ENCODE data around the gene ACOT8. TPM values are rescaled to one million over a fixed set of nuclear protein-coding genes. Genes with fewer than 3 reads are reported as not detected.
"Not testable (repeated sequence)": the region's sequence is repeated elsewhere in the genome, so short reads cannot be mapped to it uniquely, and the experiment has no call there.

Gene ACOT8
- total RNA-seq (10 to 100 TPM; 27.1 to 27.3 TPM), polyA plus RNA-seq (41.0 TPM)

DNA sequence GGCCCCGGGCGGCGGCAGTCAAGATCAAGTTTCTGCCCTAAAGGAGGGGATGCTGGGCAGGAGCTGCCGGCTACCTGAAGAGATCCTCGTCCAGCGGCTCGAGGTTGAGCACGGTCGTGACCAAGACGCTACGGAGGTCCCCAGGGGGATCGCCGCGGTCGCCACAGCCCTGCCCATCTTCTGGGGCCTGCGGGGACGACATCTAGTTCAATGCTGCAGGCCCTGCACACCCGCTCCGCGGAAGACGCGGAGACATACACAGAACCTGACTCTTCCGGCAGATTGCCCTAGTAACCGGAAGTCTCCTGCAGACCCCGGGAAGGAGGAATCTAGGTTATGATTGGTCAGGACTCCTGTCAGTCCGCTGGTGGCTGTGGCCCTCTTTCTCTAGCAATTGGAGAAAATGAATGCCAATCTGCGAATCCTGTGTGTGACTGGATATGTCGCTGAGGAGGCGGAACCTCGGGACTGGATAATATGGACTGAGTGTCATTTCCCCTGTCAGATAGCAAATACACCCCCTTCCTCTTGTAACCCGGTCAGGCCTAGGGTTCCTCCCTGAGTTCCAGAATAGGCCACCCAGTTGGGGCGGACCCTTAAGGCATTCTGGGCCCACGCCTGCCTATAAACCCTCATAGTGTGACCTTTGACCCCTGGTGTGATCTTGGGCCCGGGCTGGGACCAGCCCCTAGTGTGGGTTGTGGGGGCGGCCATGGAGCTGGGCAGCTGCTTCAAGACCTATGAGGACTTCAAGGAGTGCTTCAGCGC, at the start of gene ACOT8, which contains the start of gene ZSWIM3:
ACOT8 (minus strand) TSS at position 279 of the 768 bp plus-strand sequence; CDS start at position 202, 77 bp downstream.
ZSWIM3 (plus strand) TSS at position 501 of the 768 bp plus-strand sequence; CDS start at position 713, 212 bp downstream.
- peaks cover 0 to 38% (median 10%) of the 10 kb centered on the region in 3 donors for H3K36me3 Mint-ChIP-seq
- Histone ChIP-seq H3K36me3 (ENCODE audit: insufficient read depth, low read length) (peaks cover 6% of the 10 kb centered on the region), H3K9me3 (ENCODE audit: low read length) (no peaks in the 10 kb centered on the region), H3K27me3 (ENCODE audit: insufficient read depth, low read length, poor library complexity, severe bottlenecking) (no peaks in the 10 kb centered on the region), H3K4me1 (ENCODE audit: insufficient read depth, low read length) (peaks cover 30% of the 10 kb centered on the region), H3K27ac (ENCODE audit: low read depth, low read length) (peak within 1 kb of the TSS; percentile 93), H3K4me3 (ENCODE audit: low read length) (peak within 1 kb of the TSS; percentile 91)
- H3K27ac Mint-ChIP-seq, result peak within 1 kb of the TSS; percentile 87 to 98 (median 98)
- ChIA-PET CTCF (interaction anchor here (0.6 to 2.0 kb wide), 3 partner anchors 8 to 25 kb away, joined by 3 to 8 read pairs (median 4); partner anchors contain the start of gene ZSWIM1), POLR2A (interaction anchor here (0.6 to 2.9 kb wide), 7 partner anchors 23 to 77 kb away, joined by 3 to 29 read pairs (median 5); partner anchors contain the start of genes PCIF1 and ZSWIM1)
- H3K9me3 Mint-ChIP-seq, result no peaks in the 10 kb centered on the region
- peak; percentile 84 to 98 (median 97) for DNase-seq
- H3K4me1 Mint-ChIP-seq, result peaks cover 41 to 79% (median 71%) of the 10 kb centered on the region in 3 donors
- peak within 1 kb of the TSS; percentile 89 to 99 (median 96) for H3K4me3 Mint-ChIP-seq
- peaks cover 0 to 2% of the 10 kb centered on the region in 2 donors for H3K27me3 Mint-ChIP-seq

DNA sequence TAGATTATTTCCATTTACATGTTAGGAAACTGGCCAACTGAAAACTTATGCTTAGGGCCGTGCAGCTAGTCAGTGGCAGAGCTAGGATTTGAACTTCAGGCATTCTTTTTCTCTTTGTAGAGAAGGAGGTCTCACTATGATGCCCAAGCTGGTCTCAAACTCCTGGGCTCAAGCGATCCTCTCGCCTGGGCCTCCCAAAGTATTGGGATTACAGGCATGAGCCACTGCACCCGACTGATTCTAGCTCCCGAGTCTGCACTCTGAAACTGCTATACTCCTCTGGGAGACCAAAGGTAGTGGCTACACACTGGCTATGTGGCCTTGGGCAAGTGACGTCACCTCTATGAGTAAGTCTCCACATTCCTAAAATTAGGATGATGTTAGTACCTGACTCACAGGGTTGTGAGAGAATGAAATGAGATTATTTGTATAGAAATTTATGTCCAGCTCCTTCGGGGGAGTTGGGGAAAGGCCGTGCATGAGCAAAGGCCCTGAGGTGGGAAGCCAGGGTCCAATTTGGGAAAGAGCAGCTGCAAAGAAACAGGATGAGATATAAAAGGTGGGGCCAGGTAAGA, 48.4 kb upstream of the ACOT8 start:
- Histone ChIP-seq H3K4me3 (ENCODE audit: low read length) (no peak overlapping the region), H3K27me3 (ENCODE audit: insufficient read depth, low read length, poor library complexity, severe bottlenecking) (no peaks in the 10 kb centered on the region), H3K27ac (ENCODE audit: low read depth, low read length) (no peak overlapping the region), H3K4me1 (ENCODE audit: insufficient read depth, low read length) (peaks cover under 1% of the 10 kb centered on the region), H3K36me3 (ENCODE audit: insufficient read depth, low read length) (no peaks in the 10 kb centered on the region), H3K9me3 (ENCODE audit: low read length) (no peaks in the 10 kb centered on the region)
- no peak for DNase-seq
- ChIA-PET POLR2A (interaction anchor here (0.9 kb wide), 1 partner anchor 29 kb away, joined by 3 read pairs; the partner anchor contains the start of gene PCIF1), CTCF (no interaction called here)
- Mint-ChIP-seq H3K9me3 (no peaks in the 10 kb centered on the region), H3K4me1 (peaks cover 1 to 2% (median 2%) of the 10 kb centered on the region in 3 donors), H3K4me3 (no peak overlapping the region), H3K27me3 (no peaks in the 10 kb centered on the region), H3K27ac (no peak overlapping the region), H3K36me3 (no peaks in the 10 kb centered on the region)

GRCh38 chr20:45904583-45905504, 47.7 kb upstream of the ACOT8 start:
- H3K9me3 Mint-ChIP-seq, result no peaks in the 10 kb centered on the region
- H3K4me3 ChIP-seq (ENCODE audit: low read length), result no peak overlapping the region
- no peak for DNase-seq
- no peak overlapping the region for H3K27ac ChIP-seq (ENCODE audit: low read depth, low read length)
- H3K27ac Mint-ChIP-seq, result peak overlapping the region in 1 of 8 donors; percentile 30
- no peaks in the 10 kb centered on the region for H3K27me3 ChIP-seq (ENCODE audit: insufficient read depth, low read length, poor library complexity, severe bottlenecking)
- H3K36me3 ChIP-seq (ENCODE audit: insufficient read depth, low read length), result no peaks in the 10 kb centered on the region
- ChIA-PET POLR2A (interaction anchor here (0.6 kb wide), 1 partner anchor 15 kb away, joined by 3 read pairs; no protein-coding TSS in a partner anchor), CTCF (no interaction called here)
- no peaks in the 10 kb centered on the region for H3K9me3 ChIP-seq (ENCODE audit: low read length)
- no peaks in the 10 kb centered on the region for H3K36me3 Mint-ChIP-seq
- H3K4me3 Mint-ChIP-seq, result no peak overlapping the region
- H3K4me1 ChIP-seq (ENCODE audit: insufficient read depth, low read length), result no peaks in the 10 kb centered on the region
- H3K27me3 Mint-ChIP-seq, result no peaks in the 10 kb centered on the region
- H3K4me1 Mint-ChIP-seq, result no peaks in the 10 kb centered on the region

- Mint-ChIP-seq H3K27me3 (no peaks in the 10 kb centered on the region), H3K36me3 (peaks cover 3 to 21% (median 4%) of the 10 kb centered on the region in 3 donors), H3K9me3 (no peaks in the 10 kb centered on the region), H3K4me3 (no peak overlapping the region), H3K4me1 (no peaks in the 10 kb centered on the region), H3K27ac (no peak overlapping the region)
- Histone ChIP-seq H3K4me1 (ENCODE audit: insufficient read depth, low read length) (no peaks in the 10 kb centered on the region), H3K27ac (ENCODE audit: low read depth, low read length) (no peak overlapping the region), H3K36me3 (ENCODE audit: insufficient read depth, low read length) (peaks cover 4% of the 10 kb centered on the region), H3K4me3 (ENCODE audit: low read length) (no peak overlapping the region), H3K27me3 (ENCODE audit: insufficient read depth, low read length, poor library complexity, severe bottlenecking) (no peaks in the 10 kb centered on the region), H3K9me3 (ENCODE audit: low read length) (no peaks in the 10 kb centered on the region)
- DNase-seq, result no peak
- CTCF ChIA-PET, result interaction anchor here (1.5 kb wide), 2 partner anchors 11 to 12 kb away, joined by 3 to 5 read pairs; partner anchors contain the start of genes CTSA and NEURL2
- POLR2A ChIA-PET, result interaction anchor here (1.1 kb wide), 1 partner anchor 32 kb away, joined by 3 read pairs; no protein-coding TSS in a partner anchor
These were observed 45.1 kb upstream of the ACOT8 start for GRCh38 chr20:45902199-45902701.

DNA sequence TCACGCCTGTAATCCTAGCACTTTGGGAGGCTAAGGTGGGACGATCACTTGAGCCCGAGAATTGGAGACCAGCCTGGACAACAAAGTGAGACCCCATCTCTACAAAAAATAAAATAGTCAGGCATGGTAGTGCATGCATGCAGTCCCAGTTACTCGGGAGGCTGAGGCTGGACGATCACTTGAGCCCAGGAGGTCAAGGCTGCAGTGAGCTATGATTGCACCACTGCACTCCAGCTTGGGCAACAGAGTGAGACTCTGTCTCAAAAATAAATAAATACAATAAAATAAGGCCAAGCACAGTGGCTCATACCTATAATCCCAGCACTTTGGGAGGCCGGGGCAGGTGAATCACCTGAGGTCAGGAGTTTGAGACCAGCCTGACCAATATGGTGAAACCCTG, 44.1 kb upstream of the ACOT8 start:
- H3K9me3 ChIP-seq (ENCODE audit: low read length); H3K27ac ChIP-seq (ENCODE audit: low read depth, low read length); H3K4me3 Mint-ChIP-seq; H3K4me1 ChIP-seq (ENCODE audit: insufficient read depth, low read length); DNase-seq; H3K36me3 ChIP-seq (ENCODE audit: insufficient read depth, low read length); H3K27me3 ChIP-seq (ENCODE audit: insufficient read depth, low read length, poor library complexity, severe bottlenecking); H3K27ac Mint-ChIP-seq; H3K4me3 ChIP-seq (ENCODE audit: low read length); H3K27me3 Mint-ChIP-seq; H3K9me3 Mint-ChIP-seq; H3K4me1 Mint-ChIP-seq: not testable (repeated sequence)
- POLR2A ChIA-PET, result interaction anchor here (1.1 kb wide), 1 partner anchor 32 kb away, joined by 3 read pairs; no protein-coding TSS in a partner anchor
- peaks cover 3 to 28% (median 4%) of the 10 kb centered on the region in 3 donors for H3K36me3 Mint-ChIP-seq
- CTCF ChIA-PET, result interaction anchor here (1.5 kb wide), 2 partner anchors 10 to 11 kb away, joined by 3 to 5 read pairs; partner anchors contain the start of genes CTSA and NEURL2

- POLR2A ChIA-PET, result no interaction called here
- Mint-ChIP-seq H3K4me3 (no peak overlapping the region), H3K4me1 (peaks cover 0 to 4% (median under 1%) of the 10 kb centered on the region in 3 donors), H3K27ac (peak overlapping the region in 1 of 8 donors; percentile 36), H3K27me3 (no peaks in the 10 kb centered on the region), H3K9me3 (no peaks in the 10 kb centered on the region), H3K36me3 (peaks cover 4 to 38% (median 4%) of the 10 kb centered on the region in 3 donors)
- H3K36me3 ChIP-seq (ENCODE audit: insufficient read depth, low read length), result peaks cover 8% of the 10 kb centered on the region
- no peaks in the 10 kb centered on the region for H3K27me3 ChIP-seq (ENCODE audit: insufficient read depth, low read length, poor library complexity, severe bottlenecking)
- H3K27ac ChIP-seq (ENCODE audit: low read depth, low read length), result no peak overlapping the region
- no peaks in the 10 kb centered on the region for H3K9me3 ChIP-seq (ENCODE audit: low read length)
- H3K4me1 ChIP-seq (ENCODE audit: insufficient read depth, low read length), result no peaks in the 10 kb centered on the region
- CTCF ChIA-PET, result no interaction called here
- no peak for DNase-seq
- no peak overlapping the region for H3K4me3 ChIP-seq (ENCODE audit: low read length)
These were observed 42.0 kb upstream of the ACOT8 start for GRCh38 chr20:45899046-45899835.

- no peak for DNase-seq
- Histone ChIP-seq H3K9me3 (ENCODE audit: low read length) (no peaks in the 10 kb centered on the region), H3K4me1 (ENCODE audit: insufficient read depth, low read length) (peaks cover 2% of the 10 kb centered on the region), H3K27ac (ENCODE audit: low read depth, low read length) (no peak overlapping the region), H3K4me3 (ENCODE audit: low read length) (no peak overlapping the region), H3K36me3 (ENCODE audit: insufficient read depth, low read length) (peaks cover 8% of the 10 kb centered on the region), H3K27me3 (ENCODE audit: insufficient read depth, low read length, poor library complexity, severe bottlenecking) (no peaks in the 10 kb centered on the region)
- Mint-ChIP-seq H3K9me3 (no peaks in the 10 kb centered on the region), H3K4me3 (no peak overlapping the region), H3K27me3 (no peaks in the 10 kb centered on the region), H3K4me1 (peaks cover 6 to 13% (median 9%) of the 10 kb centered on the region in 3 donors), H3K27ac (peak overlapping the region in 1 of 8 donors; percentile 71), H3K36me3 (peaks cover 4 to 45% (median 7%) of the 10 kb centered on the region in 3 donors)
- CTCF ChIA-PET, result no interaction called here
- POLR2A ChIA-PET, result no interaction called here
These were observed 41.1 kb upstream of the ACOT8 start for GRCh38 chr20:45898285-45898684.

Measured in CD8-positive, alpha-beta memory T cell (primary cell).